Measurements from ENCODE around the gene ADAM12. TPM values are rescaled to one million over a fixed set of nuclear protein-coding genes. Genes with fewer than 3 reads are reported as not detected.

ADAM12 gene
- total RNA-seq, 1 donor from 2014 or later = 0.98 TPM

DNA sequence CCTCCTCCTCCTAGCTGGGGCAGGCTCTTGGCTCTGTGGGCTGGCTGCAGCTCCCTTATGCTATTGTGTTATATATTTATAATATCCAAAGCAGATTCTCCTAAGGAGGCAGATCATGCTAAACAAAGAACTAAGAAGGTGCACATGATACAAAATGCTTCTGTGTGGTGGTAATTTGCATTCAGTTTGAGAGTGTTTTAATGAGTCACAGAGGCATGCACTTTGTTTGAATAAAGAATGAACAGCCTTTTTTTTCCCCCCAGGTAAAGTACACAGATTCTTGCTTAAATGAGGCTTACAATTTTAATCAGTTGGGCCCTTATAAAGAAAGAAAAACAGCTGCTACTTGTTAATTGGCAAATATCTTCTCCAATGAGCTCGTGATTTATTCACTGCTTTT, 396.9 kb downstream of the ADAM12 start:
- H3K27ac ChIP-seq = no peak overlapping the region
- no peaks in the 10 kb centered on the region for H3K27me3 ChIP-seq
- ATAC-seq (no peak), DNase-seq (no peak)
- intact Hi-C loops (cut with DNase I) = no loop called here
- no peaks in the 10 kb centered on the region for H3K9me3 ChIP-seq
- TF ChIP-seq, protein P1, sequence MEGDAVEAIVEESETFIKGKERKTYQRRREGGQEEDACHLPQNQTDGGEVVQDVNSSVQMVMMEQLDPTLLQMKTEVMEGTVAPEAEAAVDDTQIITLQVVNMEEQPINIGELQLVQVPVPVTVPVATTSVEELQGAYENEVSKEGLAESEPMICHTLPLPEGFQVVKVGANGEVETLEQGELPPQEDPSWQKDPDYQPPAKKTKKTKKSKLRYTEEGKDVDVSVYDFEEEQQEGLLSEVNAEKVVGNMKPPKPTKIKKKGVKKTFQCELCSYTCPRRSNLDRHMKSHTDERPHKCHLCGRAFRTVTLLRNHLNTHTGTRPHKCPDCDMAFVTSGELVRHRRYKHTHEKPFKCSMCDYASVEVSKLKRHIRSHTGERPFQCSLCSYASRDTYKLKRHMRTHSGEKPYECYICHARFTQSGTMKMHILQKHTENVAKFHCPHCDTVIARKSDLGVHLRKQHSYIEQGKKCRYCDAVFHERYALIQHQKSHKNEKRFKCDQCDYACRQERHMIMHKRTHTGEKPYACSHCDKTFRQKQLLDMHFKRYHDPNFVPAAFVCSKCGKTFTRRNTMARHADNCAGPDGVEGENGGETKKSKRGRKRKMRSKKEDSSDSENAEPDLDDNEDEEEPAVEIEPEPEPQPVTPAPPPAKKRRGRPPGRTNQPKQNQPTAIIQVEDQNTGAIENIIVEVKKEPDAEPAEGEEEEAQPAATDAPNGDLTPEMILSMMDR (IDR thresholded peaks at IDR 0.05) = no peak
- H3K4me3 ChIP-seq = no peak overlapping the region
- H3K4me1 ChIP-seq = no peaks in the 10 kb centered on the region
- no peaks in the 10 kb centered on the region for H3K36me3 ChIP-seq

DNA sequence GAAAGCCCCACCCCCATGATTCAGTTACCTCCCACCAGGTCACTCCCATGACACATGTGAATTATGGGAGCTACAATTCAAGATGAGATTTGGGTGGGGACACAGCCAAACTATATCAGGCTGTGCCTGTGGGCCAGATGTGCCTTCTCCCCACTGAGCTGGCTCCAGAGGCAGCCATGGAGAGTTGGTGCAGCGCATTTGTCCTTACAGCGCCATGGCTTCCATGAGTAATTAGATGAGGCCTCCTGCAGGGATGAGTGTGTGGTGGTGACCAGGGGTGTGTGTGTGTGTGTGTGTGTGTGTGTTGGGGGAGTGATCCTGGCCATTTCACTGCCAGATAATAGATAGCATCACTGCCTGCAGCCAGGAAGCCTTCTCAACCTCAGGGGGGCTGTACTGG, 397.3 kb downstream of the ADAM12 start:
- intact Hi-C loops (cut with DNase I) = no loop called here
- Histone ChIP-seq H3K4me3 (no peak overlapping the region), H3K36me3 (no peaks in the 10 kb centered on the region), H3K4me1 (no peaks in the 10 kb centered on the region), H3K27me3 (no peaks in the 10 kb centered on the region), H3K9me3 (no peaks in the 10 kb centered on the region), H3K27ac (no peak overlapping the region)
- DNase-seq (no peak), ATAC-seq (peak; percentile 16)
- TF ChIP-seq, protein P1 (IDR thresholded peaks at IDR 0.05) = no peak

DNA sequence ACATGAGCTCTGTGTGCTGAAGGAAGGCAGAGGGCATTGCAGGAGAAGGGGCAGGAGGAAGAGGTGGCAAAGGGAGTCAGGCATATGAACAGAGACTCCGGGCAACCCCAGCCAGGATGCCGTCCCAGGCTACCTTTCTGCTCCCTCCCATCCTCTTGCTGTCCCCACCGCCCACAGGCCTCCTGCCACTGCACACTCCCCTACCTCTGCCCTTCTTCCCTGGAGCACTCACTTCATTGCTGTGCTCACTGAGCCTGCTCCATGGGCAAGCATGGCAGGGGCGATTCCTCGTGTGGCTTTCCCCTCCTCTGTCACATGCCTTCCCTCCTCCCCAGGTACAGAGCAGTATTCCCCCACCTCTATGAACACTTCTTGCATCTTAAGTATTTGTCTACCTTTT, 398.5 kb downstream of the ADAM12 start:
- intact Hi-C loops (cut with DNase I) = loop anchor here (10.0 kb wide), 1 partner anchor 515 kb away; no protein-coding TSS in a partner anchor
- H3K4me3 ChIP-seq = no peak overlapping the region
- no peak for DNase-seq
- no peak overlapping the region for H3K27ac ChIP-seq
- no peak for ATAC-seq
- H3K4me1 ChIP-seq = no peaks in the 10 kb centered on the region
- no peaks in the 10 kb centered on the region for H3K9me3 ChIP-seq
- no peaks in the 10 kb centered on the region for H3K27me3 ChIP-seq
- TF ChIP-seq, protein P1 (IDR thresholded peaks at IDR 0.05) = no peak
- H3K36me3 ChIP-seq = no peaks in the 10 kb centered on the region

DNA sequence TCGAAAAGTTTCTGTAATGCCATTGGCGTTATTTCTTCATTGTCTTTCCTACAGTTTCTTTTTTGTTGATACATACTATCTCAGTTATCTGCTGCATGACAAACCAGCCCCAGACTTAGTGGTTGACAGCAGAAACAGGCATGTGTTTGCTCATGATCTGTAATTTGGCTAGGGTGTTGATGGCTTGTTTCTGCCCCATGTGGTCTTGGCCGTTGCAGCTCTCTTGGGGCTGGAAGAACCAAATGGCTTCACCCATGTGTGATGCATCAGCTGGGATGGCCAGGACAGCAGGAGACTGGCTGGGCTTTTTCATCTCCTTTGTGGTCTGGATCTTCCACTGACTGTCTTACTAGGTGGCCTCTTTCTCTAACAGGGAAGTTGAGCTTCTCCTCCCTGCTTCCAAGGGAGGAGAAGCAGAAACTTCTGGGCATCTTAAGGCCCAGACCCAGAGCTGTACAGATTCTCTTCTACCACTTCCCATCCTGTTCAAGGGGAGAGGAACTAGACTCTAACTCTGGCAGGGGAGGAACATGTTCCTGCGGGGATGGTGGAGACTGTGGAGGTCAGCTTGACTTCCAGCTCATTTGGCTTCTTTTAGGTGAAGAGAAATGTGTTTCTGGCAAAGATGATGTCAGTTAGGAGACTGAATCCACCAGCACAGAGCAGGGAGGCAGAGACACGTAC, 402.6 kb downstream of the ADAM12 start:
- no peak overlapping the region for H3K4me3 ChIP-seq
- no peaks in the 10 kb centered on the region for H3K4me1 ChIP-seq
- intact Hi-C loops (cut with DNase I) = loop anchor here (10.0 kb wide), 1 partner anchor 519 kb away; no protein-coding TSS in a partner anchor
- no peak for DNase-seq
- no peaks in the 10 kb centered on the region for H3K9me3 ChIP-seq
- H3K36me3 ChIP-seq = no peaks in the 10 kb centered on the region
- H3K27ac ChIP-seq = no peak overlapping the region
- H3K27me3 ChIP-seq = no peaks in the 10 kb centered on the region
- TF ChIP-seq, protein P1 (IDR thresholded peaks at IDR 0.05) = no peak
- peak; percentile 52 for ATAC-seq

DNA sequence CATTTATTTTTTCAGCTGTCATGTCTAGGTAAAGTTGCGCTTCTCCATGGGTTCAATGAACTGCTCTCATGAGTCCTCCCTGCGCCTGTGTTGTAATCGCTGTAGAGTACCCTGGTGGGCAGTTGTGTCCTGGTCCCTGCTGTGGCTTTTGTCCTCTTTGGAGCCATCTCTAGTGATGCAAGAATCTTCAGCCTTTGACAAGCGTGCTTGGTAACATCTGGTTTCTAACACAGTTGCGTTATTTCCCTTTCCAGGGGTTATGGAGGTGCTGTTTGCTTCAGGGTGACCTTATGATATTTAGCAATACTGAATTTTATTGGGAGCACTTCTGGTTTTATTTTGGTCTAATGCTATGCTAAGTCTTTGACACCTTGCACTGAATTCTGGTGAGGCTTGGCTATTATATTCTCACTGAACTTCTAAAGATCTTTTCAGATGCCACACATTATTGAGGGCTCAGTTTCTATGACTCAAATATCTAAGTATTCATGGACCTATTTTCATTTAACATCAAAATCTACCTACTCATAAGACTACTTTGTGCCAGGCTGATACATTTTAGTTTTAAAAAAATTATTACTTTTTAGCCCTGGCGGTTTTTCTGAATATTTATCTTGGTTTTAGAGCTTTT, 403.3 kb downstream of the ADAM12 start:
- TF ChIP-seq, protein P1 (IDR thresholded peaks at IDR 0.05) = no peak
- no peaks in the 10 kb centered on the region for H3K9me3 ChIP-seq
- ATAC-seq = no peak
- no peak overlapping the region for H3K27ac ChIP-seq
- no peaks in the 10 kb centered on the region for H3K4me1 ChIP-seq
- H3K4me3 ChIP-seq = no peak overlapping the region
- no peak for DNase-seq
- intact Hi-C loops (cut with DNase I) = loop anchor here (10.0 kb wide), 1 partner anchor 520 kb away; no protein-coding TSS in a partner anchor
- no peaks in the 10 kb centered on the region for H3K36me3 ChIP-seq
- H3K27me3 ChIP-seq = no peaks in the 10 kb centered on the region

All from upper lobe of right lung (tissue), 1 donor.